NCI-H2227 treated with DMSO at 0.1 percent for 48 hours (cell line): ENCODE data around the gene ESPL1.

Experiments
- DNase-seq: peaks from one replicate; lab custom pipeline; 2025; lab: John Stamatoyannopoulos, UW

Gene ESPL1

DNA sequence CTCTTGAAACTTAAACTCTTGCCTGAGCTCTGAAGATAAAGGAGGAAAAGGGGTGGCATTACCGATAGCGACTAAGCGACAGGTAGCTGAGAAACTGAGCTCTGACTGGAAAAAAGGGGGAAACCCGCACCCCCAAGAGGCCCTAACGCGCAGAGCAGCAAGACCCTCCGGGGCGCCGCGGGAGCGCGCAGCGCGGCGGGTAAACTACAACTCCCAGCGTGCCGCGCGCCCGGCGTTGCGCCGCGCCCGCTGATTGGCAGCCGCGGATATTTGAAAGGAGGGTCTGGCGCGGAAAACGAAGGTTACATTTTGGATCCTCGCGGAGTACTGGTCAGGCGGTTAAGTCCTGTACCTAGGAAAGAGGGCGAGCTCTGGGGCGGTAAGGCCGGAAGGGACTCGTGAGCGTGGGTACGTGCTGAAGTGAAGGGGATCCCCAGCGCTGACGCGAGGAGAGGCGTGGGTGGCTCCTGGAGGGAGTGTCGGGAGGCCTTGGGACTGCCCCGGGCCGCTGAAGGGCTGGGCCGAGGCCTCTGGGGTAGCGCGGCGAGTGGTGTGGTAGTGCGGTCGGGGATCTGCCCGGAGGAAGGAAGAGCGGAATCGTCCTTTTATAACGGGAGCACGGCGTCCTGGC is at the start of gene ESPL1:
ESPL1 (plus strand) TSS at position 301 of the 631 bp plus-strand sequence. CDS start 468 bp downstream, outside the sequence.
- DNase-seq, result peak; percentile 72

DNA sequence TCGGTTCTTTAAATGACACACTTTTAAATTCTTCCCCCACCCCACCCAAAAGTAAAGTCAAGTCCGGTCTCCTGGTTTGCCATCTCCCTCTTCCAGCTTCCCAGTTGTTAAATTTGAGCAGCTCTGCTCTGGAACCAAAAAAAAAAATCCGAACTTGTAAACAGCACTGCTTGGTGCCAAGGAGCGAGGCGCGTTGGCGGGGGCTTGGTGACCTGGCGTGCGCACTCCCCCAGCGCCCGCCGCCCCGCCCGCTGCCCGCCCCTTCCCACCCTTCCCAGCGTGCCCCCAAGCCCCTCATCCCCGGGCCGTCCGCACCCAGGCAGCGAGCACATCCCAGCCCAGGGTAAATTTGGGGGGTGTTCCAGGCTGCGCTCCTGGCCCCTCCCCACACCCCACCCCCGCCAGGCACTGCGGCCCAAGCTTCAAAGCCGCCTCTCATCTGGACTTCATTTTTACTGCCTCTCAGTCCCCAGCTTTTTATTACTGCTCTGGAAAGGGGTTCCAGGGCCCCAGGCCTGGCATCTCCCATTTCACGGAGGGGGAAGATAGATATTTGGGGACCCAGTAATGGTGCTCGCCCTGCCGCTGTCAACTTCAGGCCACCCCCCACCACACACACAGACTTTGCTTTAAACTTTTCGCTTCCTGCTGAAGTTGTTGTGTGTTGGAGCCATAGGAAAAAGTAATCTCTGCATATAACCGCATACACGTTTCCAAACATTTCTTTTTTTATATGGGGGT is 49.4 kb upstream of the ESPL1 start:
- no peak for DNase-seq

DNA sequence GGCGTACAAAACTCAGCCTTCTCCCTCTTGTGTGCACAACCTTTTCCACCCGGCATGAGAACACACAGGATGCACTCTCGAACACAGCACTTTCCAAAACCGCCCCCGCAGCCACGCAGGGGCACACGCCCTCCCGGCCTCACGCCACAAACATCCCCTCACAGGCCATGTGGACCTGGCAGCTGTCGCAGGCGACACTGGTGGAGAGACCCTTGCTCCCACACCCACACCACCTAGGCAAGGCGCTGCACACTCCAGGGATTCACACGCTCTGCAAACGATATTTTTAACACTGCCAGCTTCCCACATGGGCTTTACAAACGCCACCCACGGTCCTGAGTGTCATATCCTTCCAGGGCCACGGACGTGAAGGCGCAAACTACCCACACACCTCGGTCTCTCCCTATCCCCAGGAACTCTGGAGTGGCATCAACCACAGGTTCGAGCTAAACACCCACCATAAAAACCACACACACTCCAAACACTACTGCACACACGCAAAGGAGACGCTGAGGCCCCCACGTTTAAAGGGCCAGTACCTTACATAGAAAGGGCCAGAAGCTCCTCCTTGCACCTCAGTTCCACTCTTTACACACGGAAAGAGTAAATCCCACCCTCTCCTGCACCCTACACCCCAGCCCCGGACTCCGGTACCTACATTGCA is 48.7 kb upstream of the ESPL1 start:
- no peak for DNase-seq

DNA sequence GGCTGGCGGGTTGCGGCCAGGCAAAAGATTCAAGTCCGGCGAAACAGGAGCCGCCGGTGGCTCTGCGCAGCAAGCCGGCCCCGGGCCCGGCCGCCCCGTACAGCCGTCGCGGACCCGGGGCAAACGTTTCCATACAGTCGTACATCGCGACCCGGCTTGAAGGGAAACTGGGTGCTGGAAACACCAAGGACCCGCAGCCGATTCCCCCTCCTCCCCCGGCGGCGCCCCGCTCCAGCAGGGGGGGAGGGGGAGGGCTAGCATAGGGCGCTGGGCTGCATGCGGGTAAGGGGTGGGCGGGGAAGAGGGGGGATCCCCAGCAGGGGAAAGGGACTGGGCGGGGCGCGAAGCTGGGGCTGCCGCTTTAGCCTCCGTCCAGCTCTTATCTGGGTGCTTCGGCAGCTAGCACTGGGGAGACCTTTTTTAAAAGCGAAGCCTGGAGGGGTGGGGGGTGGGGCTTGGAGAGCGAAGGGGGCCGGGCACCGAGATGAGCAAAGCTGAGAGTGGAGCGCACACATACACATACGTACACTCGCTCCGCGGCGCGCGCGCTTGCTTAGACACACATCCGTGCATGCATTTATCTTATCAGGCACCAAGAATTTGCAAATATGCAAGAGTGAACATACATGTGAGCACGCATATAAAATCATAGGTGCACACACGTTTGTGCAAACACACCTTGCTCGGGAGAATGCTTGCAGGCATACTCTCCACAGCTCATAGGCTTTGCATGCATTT is 48.0 kb upstream of the ESPL1 start:
- peak; percentile 44 for DNase-seq

DNA sequence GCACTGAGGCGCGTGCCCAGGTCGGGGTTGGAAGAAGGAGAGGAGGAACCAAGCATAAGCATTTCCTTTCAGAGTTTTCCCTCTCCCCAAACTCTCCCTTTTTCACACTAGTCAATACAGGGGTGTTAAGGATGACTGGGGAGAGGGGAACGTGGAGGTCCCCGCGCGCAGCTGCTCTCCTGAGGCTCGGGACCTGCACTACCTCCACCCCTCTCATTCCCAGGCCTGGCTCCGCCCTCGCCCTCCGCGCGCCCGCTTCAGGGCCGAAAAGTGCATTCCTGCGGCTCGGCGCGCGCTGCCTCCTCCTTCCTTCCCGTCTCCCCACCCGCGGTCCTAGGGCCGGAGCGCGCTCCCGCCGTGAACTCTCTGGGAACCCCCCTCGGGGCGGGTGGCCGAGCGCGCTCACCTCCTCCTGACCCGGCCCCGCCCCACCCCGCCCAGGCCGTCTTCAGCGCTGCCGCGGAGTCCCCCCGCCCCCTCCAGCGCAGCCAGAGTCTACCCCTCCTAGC is 47.4 kb upstream of the ESPL1 start:
- DNase-seq, result peak; percentile 71

DNA sequence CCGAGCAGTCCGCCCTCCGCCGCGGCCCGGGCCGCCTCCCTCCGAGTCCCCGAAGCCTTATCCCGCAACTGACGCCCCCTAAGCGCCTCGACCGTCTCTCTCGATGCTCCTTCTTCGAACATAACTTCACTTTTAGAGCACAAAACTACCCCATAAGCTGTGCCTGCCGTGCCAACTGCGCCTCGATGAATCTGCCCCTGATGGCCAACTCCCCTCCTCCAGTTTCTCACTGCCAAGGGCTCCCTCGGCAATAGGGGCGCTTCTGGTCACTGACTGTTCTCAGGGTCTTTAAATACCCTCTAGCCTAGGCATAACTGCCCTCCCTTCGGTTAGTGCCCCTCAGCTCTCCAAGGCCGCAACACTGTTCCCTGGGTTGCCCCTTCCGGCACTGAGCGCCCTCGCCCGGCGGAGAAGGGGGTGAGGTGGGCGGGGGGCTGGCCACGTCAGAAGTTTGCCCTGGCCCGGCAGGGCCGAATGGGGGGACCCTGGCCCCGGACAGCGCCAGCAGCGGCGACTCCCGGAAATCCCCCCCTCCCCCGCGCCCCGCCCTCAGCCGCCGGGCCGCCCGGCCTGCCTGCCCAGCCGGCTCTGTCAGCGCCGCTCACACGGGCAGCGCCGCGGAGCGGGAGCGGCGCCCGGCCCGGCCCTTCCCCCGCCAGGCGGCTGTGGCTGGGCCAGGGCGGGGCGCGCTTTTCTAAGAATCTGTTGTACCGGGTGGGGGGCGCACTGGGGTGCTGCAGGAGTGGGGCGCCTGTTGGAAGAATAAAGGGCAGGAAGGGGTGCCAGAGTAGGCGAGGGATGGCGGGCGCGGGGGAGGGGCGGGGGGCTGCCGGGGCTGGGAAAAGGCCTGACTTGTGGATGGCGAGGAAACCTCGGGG is 46.7 kb upstream of the ESPL1 start:
- DNase-seq, result no peak

DNA sequence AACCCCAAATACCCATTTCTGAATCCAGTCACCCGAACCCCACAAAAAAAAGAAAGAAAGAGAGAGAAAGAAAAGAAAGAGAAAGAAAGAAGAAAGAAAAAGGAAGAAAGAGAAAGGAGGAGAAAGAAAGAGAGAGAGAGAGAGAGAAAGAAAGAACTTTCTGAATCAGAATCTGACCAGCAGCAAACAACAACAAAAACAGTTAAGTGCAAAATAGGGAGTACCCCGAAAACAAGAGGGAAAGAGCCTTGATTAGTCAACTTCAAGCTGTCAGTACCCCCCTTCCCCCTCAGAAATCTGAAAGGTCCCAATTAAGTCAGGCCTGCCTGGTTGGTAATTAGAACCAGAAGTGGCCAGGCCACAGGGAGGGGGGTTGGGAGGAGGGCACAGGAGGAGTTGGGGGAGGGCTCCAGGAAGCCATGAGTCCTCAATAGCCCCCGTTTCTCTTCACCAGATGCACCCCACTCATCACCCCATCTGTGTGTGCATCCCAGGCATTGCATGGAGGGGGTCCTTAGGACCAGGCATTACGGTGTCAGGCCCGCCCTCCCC is 45.9 kb upstream of the ESPL1 start:
- no peak for DNase-seq

DNA sequence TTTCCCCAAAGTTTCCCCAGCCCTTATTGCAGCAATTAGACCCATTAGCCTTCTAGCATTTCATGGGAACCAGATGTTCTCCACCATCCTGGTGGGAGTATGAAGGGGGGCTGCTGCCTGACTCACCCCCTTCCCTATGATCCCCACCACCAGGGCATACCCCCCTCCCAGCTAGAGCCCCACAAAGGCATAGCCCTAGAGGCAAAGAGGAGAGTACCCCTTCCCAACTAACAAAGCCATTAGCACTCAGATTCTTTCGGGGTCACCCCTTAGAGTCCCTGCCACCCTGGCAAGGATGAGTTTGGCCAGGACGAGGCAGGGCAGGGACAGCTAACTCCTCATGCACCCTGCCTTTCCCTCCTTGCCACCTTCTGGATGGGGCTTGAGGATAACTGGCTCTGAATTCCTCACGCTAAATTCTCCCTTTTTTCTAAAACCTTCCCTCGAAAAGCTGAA is 45.3 kb upstream of the ESPL1 start:
- no peak for DNase-seq

DNA sequence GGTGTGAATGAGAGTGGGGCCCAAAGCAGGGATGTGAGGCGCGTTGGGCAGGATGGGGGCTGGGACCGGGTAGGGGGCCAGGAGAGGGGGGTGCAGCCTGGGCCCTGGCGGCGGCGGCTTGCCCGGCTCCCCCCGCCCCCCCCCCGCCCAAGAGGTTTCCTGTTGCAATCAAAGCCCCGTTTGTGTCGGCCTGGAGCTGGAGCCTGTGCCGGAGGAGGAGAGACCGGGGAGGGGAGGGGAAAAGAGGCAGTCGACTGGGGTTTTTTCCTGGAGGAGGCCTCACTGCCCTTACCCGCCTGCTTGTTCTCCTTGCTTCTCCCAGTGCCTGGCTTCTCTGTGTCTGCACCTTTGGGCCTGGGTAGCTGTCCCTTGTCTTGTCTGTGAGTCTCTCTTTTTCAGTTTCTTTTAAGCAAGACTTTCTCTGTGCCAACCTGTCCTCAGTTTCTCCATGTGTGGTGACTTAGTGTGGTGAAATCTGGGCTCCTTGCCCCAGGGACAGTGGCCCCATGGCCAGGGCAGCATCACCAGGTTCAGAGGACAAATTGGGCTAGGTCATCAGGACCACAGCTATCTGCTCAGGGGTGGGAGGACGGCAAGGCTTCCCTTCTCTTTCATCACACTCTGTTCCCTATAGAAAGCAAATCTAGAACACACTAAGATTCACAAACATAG is 44.6 kb upstream of the ESPL1 start:
- no peak for DNase-seq

DNA sequence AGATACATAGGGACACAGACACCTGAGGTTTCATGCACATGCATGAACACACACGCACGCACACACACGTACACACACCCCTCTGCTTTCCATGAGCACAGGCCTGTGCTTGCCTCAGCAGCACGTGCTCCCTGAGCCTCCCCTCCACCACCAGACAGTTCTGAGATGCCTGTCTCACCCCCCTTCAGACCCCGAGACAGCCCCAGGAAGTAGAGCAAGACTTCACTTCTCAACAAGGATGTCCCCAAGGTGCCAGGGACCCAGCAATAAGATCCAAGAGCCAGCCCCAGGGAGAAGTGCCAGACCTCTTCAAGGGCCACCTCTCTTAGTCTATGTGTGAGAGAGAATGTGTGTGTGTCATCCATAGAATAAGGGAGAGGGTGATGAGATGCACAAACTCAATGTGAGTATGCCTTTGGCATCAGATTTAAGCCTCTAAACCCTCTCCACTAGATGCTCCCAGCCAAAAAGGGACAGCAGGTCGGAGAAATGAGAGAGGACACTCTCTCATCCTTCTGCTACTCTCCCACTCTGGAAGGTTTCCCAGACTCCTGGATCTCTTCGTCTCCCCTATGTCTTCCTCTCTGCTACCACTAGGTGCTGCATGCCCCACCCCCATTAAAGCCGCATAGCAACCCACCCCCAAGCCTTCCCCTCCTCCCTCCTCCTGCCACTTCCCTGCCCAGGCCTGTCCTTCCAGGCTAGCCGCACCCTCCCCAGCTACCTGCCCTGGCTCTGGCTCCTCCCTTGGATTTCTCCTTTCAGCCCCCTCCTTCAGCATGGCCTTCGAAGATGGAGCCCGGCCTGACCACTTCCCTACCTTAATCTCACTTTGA is 43.8 kb upstream of the ESPL1 start:
- no peak for DNase-seq

DNA sequence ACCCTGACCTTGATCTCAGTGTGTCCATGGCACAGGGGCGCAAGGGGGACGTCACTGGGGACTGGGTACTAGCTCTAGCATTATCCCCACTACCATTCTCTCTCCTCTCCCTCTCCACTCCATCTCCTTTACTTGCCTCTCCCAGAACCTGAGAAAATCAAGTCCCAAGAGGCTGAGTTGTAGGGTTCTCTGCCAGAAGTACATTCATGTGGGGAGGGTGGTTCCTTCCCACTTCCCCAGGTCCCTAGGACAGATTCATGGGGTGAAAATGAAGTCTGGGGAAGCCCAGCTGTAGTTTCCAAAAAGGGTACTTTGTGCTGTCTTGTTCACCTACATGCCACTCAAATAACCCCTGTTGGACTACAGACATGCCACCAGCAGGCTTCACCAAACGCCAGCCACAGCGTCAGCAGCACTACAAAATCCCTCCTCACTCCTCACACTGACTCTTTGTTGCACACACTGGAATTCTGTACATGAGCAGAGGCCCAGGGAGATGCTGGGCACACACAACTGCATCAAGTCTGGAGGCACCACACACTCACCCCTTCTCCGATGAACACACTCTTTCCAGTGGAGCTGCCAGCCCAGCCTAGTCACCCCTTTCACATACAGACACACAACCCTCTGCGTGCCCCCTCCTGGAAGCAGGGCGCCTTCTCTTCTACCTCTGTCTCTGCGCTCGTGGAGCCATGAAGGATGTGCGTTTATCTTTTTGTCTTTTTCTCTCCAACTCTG is 43.0 kb upstream of the ESPL1 start:
- no peak for DNase-seq

DNA sequence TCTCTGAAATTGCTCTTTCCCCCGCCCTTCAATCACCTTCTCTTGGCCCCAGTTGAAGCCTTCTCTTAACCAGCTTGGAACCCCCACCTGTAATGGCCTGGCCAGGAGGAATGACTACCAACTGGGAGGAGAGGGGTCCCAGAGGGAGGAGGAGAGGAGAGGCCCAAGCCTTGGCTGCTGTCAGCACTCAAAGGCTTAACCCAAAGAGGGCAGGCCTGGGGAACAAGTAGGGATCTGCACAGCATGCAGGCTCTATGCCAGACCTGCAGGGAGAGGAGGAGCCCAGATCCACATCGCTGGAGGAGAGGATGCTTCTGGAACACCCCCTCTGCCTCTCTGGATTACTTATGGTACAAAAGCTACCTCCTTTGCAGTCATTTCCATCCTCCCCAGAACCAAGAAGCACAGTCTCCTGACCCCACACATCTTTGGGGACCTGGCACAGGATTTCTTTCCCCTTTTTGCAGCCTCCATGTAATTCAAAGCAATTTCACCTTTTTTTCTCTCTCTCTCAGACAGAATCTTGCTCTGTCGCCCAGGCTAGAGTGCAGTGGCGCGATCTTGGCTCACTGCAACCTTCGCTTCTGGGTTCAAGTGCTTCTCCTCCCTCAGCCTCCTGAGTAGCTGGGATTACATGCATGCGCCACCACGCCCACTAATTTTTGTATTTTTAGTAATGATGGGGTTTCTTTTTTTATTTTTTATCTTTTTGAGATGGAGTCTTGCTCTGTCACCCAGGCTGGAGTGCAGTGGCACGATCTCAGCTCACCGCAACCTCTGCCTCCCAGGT is 42.3 kb upstream of the ESPL1 start:
- DNase-seq, result no peak

DNA sequence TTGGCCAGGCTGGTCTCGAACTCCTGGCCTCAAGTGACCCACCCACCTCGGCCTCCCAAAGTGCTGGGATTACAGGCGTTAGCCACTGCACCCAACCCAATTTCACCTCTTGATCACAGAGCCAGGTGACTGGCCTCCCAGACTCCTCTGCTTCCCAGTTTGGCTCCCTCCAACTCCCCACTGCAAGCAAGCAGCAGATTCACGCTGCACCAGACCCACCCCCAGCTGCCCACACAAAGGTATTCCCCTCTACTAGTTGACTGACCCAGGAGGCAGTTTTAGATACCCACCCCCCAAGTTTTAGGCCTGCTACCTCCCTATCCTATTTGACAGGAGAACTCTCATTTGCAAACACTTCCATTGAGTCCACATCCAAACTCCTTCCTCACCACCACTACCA is 41.3 kb upstream of the ESPL1 start:
- DNase-seq, result no peak

DNA sequence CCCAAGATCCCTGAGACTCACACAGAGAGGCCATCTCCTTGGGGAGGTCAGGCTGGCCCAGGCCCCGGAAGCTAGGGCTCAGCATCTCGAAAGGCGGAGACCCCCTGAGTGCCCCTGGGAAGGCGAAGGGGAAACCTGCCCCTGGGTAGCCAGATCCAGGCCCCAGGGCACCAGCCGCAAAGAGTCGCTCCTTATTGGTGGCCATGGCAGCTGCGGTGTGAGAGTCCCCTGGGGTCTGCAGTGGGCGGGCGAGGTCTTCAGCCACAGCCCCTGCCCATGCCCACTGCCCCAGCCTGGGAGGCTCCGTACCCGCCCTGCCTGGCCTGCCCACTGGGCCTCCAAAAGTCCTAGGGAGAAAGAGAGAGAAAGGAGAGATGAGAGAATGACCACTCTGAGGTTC is 40.8 kb upstream of the ESPL1 start:
- no peak for DNase-seq

DNA sequence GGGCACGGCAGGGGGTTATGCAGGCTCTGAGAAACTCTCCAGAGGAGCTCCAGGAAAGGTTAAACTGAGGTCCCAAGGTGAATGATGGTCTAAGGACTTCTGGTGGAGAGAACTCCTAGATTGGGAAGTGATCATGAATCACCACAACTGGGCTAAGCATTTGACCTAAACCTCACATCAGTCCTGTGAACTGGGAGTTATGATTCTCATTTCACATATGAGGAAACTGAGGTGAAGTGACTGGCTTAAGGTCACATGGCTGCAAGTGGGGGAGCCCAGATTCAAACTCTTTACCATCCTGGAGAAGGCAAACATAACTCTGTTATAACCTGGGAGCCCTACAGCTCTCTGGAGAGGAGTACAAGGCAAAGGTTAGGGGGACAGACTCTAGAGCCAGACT is 40.3 kb upstream of the ESPL1 start:
- DNase-seq, result no peak

DNA sequence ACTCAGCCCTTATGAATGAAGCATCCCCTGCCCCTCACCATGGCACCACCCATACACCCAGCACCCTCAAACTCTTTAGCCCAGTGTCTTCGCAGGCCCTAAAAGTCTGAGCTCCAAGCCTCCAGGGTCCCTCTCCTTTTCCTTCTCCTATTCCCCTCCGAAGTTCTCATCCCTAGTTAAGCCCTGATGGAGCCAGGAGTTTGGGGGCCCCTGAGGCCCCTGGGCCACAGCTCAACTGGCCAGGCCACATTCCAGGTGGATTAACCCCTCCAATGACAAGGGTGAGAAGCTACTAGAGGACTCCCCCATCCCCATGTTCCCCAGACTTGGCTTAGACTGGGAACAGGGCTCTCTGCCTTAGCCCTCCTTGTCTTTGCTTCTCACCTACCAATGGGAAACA is 38.6 kb upstream of the ESPL1 start:
- no peak for DNase-seq

DNA sequence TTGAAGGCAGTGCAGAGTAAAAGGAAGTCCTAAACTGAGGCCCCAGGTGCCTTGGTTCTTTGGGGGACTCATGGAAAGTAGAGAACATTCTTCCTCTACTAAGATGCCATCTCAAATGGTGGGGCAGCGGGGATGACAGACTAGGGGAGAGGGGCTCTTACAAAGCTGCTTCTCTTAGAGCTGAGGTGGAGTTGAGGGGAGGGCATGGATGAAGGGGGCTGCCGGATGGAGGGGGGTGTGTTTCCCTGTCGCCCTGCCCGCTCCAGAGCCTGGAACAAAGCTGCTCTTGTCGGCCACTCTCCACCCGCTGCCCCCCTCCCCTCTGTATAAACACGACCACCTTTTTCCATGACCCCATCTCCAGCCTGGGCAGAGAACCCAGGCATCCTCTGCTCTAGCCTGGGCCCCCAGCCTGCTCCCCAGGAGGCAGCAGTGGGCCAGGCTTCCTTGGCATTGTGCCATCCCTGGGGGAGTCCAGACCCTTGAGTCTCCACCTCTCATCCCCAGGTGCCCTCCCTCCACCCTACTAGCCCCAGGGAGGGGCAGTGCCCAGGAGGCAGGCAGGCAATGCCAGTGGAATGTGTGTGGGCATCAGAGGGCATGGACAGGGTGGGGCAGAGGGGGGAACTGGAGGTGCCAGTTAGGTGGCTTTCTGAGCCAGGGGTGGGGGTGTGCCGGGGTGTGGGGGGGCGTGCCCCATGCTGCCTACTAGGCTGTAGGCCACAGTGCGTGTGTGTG is 37.8 kb upstream of the ESPL1 start:
- no peak for DNase-seq

DNA sequence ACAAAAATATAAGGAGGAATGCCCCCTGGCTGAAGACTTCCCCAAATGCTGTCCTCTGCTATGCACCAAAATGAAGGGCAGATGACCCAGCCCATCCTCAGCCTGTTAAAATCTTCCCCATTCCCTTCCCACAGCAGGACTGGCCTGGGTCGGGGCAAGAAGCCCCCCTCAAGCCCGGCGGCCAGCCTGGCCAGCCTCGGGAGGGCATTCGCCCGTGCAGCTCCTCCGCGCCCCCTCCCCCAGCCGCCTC is 36.5 kb upstream of the ESPL1 start:
- no peak for DNase-seq
